Nephron (organoid): ENCODE results near the gene PDCL3.

ENCODE experiments used
- H3K27ac Mint-ChIP-seq, 3 experiments: 2 replicates each; pipeline ENCODE4 v1.8.0; 2020; ENCODE audit warnings: mixed read lengths in 3 of 3, mild to moderate bottlenecking in 2 of 3, moderate library complexity in 1 of 3
- H3K27me3 Mint-ChIP-seq: 2 replicates; pipeline ENCODE4 v1.8.0; 2021; ENCODE audit warnings: low read depth, mild to moderate bottlenecking, moderate library complexity, mixed read lengths
- H3K36me3 Mint-ChIP-seq: 2 replicates; pipeline ENCODE4 v1.8.0; 2020; ENCODE audit warnings: low read depth, mixed read lengths
- H3K4me1 Mint-ChIP-seq: 2 replicates; pipeline ENCODE4 v1.8.0; 2020; ENCODE audit warnings: mixed read lengths
- H3K4me3 Mint-ChIP-seq, 3 experiments: 2 replicates each; pipeline ENCODE4 v1.8.0; 2020; ENCODE audit warnings: mild to moderate bottlenecking in 3 of 3, mixed read lengths in 3 of 3, moderate library complexity in 2 of 3
- H3K9me3 Mint-ChIP-seq: 2 replicates; pipeline ENCODE4 v1.8.0; 2020; ENCODE audit warnings: mixed read lengths
- CTCF ChIP-seq, 3 experiments: fragments of 200-600 bp; sonication (generic); IDR thresholded peaks; one replicate each; pipeline ENCODE4 v1.5.0; 2021; ENCODE audit warnings: antibody characterized with exemption in 3 of 3; ENCODE audit not compliant: unreplicated experiment in 3 of 3

The PDCL3 gene

GRCh38 chr2:100592226-100592625 is 29.4 kb downstream of the PDCL3 start:
- Mint-ChIP-seq H3K4me3 (no peak overlapping the region), H3K9me3 (no peaks in the 10 kb centered on the region), H3K27me3 (peaks cover 10% of the 10 kb centered on the region), H3K36me3 (no peaks in the 10 kb centered on the region), H3K27ac (no peak overlapping the region), H3K4me1 (no peaks in the 10 kb centered on the region)
- TF ChIP-seq CTCF (IDR thresholded peaks at IDR 0.05; ENCODE audit: unreplicated experiment in 3 of 3) = no peak

GRCh38 chr2:100596465-100596864 is 33.7 kb downstream of the PDCL3 start:
- Mint-ChIP-seq H3K27ac (no peak overlapping the region), H3K9me3 (no peaks in the 10 kb centered on the region), H3K36me3 (no peaks in the 10 kb centered on the region), H3K27me3 (peaks cover 6% of the 10 kb centered on the region), H3K4me1 (no peaks in the 10 kb centered on the region), H3K4me3 (no peak overlapping the region)
- no peak for TF ChIP-seq CTCF (IDR thresholded peaks at IDR 0.05; ENCODE audit: unreplicated experiment in 3 of 3)

- Mint-ChIP-seq H3K36me3 (no peaks in the 10 kb centered on the region), H3K4me1 (peaks cover 4% of the 10 kb centered on the region), H3K9me3 (no peaks in the 10 kb centered on the region), H3K27ac (no peak overlapping the region), H3K4me3 (no peak overlapping the region), H3K27me3 (no peaks in the 10 kb centered on the region)
- no peak for TF ChIP-seq CTCF (IDR thresholded peaks at IDR 0.05; ENCODE audit: unreplicated experiment in 3 of 3)
Measured at GRCh38 chr2:100599566-100599965, 36.8 kb downstream of the PDCL3 start.

- H3K4me1 Mint-ChIP-seq = peaks cover 4% of the 10 kb centered on the region
- H3K27ac Mint-ChIP-seq = no peak overlapping the region
- H3K9me3 Mint-ChIP-seq = no peaks in the 10 kb centered on the region
- H3K36me3 Mint-ChIP-seq = no peaks in the 10 kb centered on the region
- TF ChIP-seq CTCF (IDR thresholded peaks at IDR 0.05; ENCODE audit: unreplicated experiment in 3 of 3) = no peak
- H3K4me3 Mint-ChIP-seq = no peak overlapping the region
- no peaks in the 10 kb centered on the region for H3K27me3 Mint-ChIP-seq
Measured at GRCh38 chr2:100601661-100602060, 38.9 kb downstream of the PDCL3 start.

GRCh38 chr2:100603414-100603813 is 40.6 kb downstream of the PDCL3 start:
- Mint-ChIP-seq H3K27ac (no peak overlapping the region), H3K36me3 (no peaks in the 10 kb centered on the region), H3K4me1 (peaks cover 4% of the 10 kb centered on the region), H3K27me3 (peaks cover 3% of the 10 kb centered on the region), H3K9me3 (no peaks in the 10 kb centered on the region), H3K4me3 (no peak overlapping the region)
- TF ChIP-seq CTCF (IDR thresholded peaks at IDR 0.05; ENCODE audit: unreplicated experiment in 3 of 3) = no peak

GRCh38 chr2:100603948-100604633 is 41.3 kb downstream of the PDCL3 start:
- Mint-ChIP-seq H3K4me1 (peaks cover 4% of the 10 kb centered on the region), H3K9me3 (no peaks in the 10 kb centered on the region)

More at GRCh38 chr2:100603948-100604633, 41.3 kb downstream of the PDCL3 start:
- TF ChIP-seq CTCF (IDR thresholded peaks at IDR 0.05; ENCODE audit: unreplicated experiment in 3 of 3) = no peak
- Mint-ChIP-seq H3K36me3 (no peaks in the 10 kb centered on the region), H3K27me3 (peaks cover 3% of the 10 kb centered on the region), H3K27ac (no peak overlapping the region), H3K4me3 (no peak overlapping the region)
